GM18858 (cell line): Measurements from ENCODE around the gene SLC25A6.
"Not testable (repeated sequence)": the region's sequence is repeated elsewhere in the genome, so short reads cannot be mapped to it uniquely, and the experiment has no call there.

Source experiments
- ATAC-seq: cut with Tn5 transposase; IDR thresholded peaks from one replicate; pipeline ENCODE4 v1.9.1; 2021; ENCODE audit not compliant: unreplicated experiment

The SLC25A6 gene

DNA sequence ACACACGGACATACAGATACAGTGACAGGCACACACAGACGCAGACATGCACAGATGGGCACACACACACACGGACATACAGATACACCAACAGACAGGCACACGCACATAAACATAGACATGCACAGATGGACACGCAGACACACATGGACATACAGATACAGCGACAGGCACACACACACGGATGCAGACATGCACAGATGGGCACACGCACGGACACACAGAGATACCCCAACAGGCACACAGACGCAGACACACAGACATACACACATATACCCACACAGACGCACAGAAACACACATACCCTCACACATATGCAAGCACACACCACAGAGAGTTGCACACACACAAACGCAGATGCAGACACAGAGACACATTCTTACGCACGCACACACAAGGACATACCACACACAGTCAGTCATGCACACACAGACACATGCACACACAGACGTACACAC is 24.4 kb upstream of the SLC25A6 start:
- no peak for ATAC-seq

DNA sequence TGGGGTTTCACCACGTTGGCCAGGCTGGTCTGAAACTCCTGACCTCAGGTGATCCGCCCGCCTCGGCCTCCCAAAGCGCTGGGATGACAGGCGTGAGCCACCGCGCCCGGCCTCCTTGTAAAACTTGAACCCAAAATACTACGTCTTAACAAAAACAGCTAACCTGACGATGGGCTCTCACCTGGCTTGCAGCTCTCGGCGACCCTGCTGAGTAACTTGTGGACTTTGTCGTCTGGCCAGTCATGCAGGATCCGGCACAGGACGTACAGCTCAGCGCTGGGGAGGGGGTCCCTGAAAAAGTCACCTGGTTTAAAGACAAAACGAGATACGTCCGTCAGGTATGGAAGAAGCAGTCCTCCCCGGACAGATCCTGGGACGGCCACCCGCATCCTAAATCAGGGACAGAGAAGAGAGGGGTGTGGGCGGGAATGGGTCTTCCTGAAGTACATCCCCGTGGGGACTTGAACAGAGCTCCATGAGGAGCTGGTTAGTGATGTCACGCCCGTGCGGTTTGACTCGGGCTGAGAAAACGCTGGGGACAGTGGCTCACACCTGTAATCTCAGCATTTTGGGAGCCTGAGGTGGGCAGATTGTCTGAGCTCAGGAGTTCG is 20.7 kb upstream of the SLC25A6 start:
- no peak for ATAC-seq

DNA sequence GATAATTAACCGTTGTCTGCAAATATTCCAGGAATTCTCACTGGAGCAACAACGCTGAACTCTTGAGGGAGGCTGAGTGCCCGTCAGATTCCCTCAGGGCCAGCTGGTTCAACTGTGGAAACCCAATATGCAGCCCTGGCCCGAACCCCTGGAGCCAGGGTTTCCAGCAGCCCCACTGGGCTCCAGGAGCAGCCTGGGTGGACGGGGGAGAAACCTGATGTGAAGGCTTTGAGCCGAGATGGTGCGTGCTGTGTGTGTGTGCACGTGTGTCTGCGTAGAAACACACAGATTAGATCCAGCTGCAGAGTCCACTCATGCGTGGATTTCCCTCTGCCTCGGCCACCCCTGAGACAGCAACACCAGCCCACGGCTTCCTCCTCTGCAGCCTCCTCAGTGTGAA is 19.4 kb upstream of the SLC25A6 start:
- ATAC-seq = no peak

DNA sequence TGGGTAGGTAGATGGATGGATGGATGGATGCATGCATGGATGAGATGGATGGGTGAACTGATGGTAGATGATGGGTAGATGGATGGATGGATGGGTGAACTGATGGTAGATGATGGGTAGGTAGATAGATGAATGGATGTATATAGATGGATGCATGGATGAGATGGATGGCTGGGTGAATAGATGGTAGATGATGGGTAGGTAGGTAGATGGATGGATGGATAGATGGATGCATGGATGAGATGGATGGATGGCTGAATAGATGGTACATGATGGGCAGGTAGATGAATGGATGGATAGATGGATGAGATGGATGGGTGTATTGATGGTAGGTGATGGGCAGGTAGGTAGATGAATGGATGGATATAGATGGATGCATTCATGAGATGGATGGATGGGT is 15.1 kb upstream of the SLC25A6 start:
- ATAC-seq = no peak

DNA sequence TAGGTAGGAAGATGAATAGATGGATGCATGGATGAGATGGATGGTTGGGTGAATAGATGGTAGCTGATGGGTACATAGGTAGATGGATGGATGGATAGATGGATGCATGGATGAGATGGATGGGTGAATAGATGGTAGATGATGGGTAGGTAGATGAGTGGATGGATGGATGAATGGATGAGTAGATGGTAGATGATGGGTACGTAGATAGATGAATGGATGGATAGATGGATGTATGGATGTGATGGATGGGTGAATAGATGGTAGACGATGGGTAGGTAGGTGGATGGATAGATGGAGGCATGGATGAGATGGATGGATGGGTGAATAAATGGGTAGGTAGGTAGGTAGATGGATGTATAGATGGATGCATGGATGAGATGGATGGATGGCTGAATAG is 13.9 kb upstream of the SLC25A6 start:
- not testable (repeated sequence) for ATAC-seq

GRCh38 chrX:1403867-1404266 is 12.0 kb upstream of the SLC25A6 start:
- ATAC-seq = not testable (repeated sequence)

DNA sequence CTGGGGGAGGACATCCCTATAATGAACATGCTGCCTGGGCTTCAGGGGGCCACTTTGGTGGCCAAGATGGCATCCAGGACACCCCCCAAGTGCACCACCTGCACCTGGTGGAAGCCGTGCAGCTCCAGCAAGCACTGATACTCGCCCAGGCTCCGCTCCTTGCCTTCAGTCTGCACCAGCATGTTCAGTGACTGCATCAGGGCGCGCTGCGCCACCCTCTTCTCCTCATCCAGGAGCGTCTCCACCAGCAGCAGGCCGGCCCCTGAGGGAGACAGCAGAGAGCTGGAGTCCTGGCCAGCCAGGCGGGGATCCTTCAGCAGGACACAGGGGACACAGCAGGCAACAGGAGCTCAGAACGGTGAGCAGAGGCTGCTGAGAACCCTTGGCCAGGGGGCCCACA is 11.3 kb upstream of the SLC25A6 start:
- no peak for ATAC-seq

DNA sequence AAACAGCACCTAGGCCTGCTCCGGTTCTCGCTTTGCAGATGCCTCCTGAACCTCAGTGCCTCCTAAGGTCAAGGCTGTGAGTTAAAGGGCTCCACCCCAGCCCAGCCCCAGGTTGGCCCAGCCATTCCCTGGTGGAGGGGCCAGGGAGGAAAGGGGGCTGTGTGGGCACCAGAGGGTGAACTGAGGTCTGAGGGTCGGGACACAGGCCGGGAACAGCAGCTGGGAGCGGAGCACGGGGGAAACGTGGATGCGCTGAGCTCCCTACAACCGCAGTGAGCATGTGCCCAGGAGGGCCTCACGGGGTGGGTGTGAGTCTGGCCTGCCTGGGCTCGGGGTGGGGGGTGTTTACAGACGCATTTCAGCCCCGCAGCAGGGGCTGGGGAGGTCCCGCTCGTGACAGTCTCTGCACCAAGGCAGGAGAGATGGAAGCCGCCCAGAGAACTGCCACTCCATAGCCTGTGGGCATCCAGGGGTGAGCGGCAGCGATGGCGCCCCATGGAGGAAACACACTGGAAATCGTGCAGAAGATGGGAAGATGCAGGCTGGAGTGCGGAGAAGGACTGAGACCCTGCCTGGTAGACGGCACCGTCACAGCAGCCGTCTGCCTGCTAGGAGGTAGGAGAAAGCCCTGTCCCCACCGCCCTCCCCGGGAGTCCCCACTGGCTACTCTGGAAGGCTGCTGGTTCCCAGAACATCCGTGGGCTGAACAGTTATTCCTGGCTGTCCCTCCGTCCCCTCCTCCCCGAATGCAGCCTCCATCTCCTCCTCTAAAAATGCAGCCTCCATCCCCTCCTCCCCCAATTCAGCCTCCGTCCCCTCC is 9.9 kb upstream of the SLC25A6 start:
- no peak for ATAC-seq

DNA sequence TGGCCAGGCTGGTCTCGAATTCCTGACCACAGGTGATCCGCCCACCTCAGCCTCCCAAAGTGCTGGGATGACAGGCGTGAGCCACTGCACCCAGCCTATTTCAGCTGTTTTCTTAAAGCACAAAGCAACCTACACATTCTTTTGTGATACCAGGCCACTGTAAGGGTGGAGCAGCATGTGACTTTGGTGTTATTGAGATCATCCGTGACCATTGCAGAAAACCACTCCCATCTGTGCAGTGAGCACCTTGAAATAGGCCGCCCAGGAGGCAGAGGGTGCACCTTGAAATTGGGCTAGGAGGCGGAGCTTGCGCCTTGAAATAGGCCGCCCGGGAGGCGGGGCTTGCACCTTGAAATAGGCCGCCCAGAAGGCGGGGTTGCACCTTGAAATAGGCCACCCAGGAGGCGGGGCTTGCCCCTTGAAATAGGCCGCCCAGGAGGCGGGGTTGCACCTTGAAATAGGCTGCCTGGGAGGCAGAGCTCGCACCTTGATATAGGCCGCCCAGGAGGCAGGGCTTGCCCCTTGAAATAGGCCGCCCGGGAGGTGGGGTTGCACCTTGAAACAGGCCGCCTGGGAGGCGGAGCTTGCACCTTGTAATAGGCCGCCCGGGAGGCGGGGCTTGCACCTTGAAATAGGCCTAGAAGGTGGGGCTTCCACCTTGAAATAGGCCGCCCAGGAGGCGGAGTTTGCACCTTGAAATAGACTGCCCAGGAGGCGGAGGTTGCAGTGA is 9.0 kb upstream of the SLC25A6 start:
- ATAC-seq = no peak

GRCh38 chrX:1400049-1400448 is 8.1 kb upstream of the SLC25A6 start:
- ATAC-seq = no peak

GRCh38 chrX:1398431-1399340 is 6.8 kb upstream of the SLC25A6 start:
- ATAC-seq = no peak

DNA sequence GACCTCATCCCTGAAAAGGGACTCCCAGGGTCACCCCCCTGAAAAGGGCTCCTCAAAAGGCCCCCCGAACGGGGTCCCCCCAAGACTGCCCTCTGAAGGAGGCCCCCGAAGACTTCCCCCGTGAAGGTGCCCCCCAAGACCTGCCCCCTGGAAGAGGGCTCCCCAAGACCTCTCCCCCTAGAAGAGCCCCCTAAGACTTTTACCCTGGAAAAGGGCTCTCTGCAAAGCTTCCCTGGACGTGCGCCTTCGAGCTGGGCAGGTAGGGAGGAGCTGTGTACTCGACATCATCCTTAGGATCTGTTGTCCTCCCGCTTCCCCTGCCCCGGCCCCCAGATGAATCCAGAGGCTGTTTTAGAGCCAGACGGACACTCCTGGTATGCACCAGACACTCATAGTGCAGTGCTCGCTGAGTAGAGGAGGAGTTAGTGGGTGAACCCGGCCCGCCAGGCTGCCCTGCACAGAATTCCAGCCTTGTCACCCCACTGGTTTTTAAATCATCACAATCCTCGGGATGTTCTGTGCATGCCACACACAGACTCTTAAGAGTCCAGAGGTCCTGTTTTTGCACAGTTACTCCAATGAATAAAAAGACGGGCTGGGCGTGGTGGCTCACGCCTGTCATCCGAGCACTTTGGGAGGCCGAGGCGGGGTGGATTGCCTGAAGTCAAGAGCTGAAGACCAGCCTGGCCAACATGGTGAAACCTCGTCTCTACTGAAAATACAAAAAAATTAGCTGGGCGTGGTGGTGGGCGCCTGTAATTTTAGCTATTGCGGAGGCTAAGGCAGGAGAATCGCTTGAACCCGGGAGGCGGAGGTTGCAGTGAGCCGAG is 5.7 kb upstream of the SLC25A6 start:
- ATAC-seq = no peak

- ATAC-seq = no peak
Observed at GRCh38 chrX:1397001-1397400, 5.1 kb upstream of the SLC25A6 start.

DNA sequence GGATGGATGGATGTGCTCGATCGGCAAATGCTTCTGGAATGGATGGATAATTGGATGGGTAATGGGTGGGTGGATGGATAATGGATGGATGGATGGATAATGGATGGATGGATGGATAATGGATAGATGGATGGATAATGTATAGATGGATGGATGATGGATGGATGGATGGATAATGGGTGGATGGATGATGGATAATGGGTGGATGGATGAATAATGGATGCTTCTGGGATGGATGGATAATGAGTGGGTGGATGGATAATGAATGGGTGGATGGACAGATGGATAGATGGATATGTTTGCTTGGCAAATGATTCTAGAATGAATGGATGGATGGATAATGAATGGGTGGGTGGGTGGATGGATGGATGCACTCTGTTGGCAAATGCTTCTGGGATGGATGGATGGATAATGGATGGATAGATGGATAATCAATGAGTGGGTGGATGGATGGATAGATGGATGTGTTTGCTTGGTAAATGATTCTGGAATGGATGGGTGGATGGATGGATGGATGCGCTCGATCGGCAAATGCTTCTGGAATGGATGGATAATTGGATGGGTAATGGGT is 3.8 kb upstream of the SLC25A6 start:
- ATAC-seq = no peak

DNA sequence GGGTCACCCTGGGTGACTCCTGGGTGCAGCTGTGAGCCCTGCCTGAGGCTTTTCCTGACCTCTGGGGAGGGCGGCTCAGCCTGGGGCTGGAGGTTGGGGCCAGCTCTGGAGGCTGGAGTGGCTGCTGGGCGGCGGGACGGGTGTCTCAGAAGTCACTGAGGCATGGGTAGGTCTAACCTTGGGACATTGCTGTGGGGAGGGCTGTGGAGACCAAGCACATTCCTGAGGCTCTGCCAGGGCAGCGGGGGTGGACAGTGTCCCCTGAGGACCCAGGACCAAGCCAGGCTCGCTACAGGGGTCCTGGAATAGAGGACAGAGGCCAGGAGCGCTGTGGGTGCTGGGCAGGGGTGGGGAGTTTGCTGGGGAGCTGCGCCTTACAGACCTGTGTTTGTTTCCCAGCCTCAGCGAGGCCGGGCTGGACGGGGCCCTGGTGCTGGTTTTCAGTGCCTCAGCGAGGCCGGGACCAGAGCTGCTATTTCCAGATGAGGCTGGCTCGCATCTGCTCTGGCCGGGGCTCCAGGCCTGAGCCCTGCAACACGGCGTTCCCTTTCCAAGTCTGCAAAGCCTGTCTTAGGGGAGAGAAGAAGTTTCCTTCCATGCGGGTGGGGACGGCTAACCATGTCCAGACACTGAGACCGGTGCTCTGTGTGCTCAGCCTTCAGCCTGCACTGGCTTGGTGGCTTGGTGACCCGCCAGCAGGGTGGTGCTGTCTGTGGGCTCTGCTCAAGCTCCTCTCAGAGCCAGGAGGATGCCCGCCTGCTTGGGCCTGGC is 3.0 kb upstream of the SLC25A6 start:
- no peak for ATAC-seq

DNA sequence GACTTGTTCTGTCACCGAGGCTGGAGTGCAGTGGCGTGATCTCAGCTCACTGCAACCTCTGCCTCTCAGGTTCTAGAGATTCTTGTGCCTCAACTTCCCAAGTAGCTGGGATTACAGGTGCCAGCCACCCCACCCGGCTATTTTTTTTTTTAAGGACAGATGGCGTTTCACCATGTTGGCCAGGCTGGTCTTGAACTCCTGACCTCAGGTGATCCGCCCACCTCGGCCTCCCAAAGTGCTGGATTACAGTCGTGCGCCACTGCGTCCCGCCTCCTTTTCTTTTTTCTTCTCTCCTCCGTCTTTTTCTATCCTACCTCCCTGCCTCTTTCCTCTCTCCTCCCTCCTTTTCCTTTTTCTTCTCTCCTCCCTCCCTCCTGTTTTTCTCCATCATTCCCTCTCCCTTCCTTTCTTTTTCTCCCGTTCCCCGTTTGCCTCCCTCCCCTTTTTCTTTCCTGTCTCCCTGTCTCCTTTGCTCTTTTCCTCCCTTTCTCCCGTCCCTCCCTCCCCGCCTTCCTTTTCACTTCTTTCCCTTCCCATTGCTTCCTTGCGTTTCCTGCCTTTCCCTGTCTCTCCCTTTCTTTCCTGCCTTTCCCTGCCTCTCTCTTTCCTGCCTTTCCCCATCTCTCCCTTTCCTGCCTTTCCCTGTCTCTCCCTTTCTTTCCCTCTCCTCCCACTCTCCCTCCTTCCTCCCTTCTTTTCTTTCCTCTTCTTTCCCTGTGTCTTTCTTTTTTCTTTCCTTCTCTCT is 2.1 kb upstream of the SLC25A6 start:
- ATAC-seq = no peak

- peak; percentile 12 for ATAC-seq
Observed at GRCh38 chrX:1392376-1393068, 609 bp upstream of the SLC25A6 start.

DNA sequence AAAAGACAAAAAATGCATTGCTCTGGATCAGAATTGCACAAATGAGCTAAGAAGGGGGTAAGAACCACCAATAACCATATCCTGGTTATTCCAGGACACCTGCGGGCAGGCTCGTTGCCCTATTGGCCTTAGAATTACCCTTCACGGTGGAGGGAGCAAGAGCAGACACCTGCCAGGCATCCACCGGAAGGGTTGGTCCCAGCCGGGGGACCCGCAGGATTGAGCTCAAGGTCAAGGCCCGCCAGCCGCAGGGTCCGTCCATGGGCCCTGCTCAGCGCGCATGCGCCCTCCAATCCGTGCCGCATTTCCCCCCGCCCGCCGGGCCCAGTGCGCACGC is 575 bp downstream of the SLC25A6 start:
- no peak for ATAC-seq
